PC-9 (cell line): ENCODE data around the gene PRKG1. TPM values are rescaled to one million over a fixed set of nuclear protein-coding genes. Genes with fewer than 3 reads are reported as not detected.

ENCODE experiments used
- BruUV-seq: library from RNA; stranded (reverse); fragments of 400-500 nt; replicated peaks from 2 replicates; lab custom pipeline; 2021; lab: Mats Ljungman, UMichigan
- CTCF ChIA-PET: fragments of 300-600 bp; sonication (Branson Sonifier 250); formaldehyde crosslinking; loops from one replicate; lab custom pipeline; 2022; ENCODE audit warnings: antibody characterized with exemption; lab: Charles Lee
- POLR2A ChIA-PET: fragments of 300-600 bp; sonication (Branson Sonifier 250); formaldehyde crosslinking; loops from one replicate; lab custom pipeline; 2022; ENCODE audit warnings: antibody characterized with exemption; ENCODE audit not compliant: unreplicated experiment; lab: Charles Lee
- DNase-seq, 2 experiments: peaks; one replicate each; pipeline versions ENCODE4 v3.0.0 to v3.0.0-alpha.2; 2015 to 2022; ENCODE audit warnings: mixed read lengths in 1 of 2
- H2AFZ ChIP-seq: fragments of 200-600 bp; sonication (generic); 2 replicates; pipeline ENCODE4 v1.8.1; 2017; ENCODE audit warnings: antibody characterized with exemption
- H3F3A ChIP-seq: fragments of 200-600 bp; sonication (generic); 2 replicates; pipeline ENCODE4 v1.8.1; 2017; ENCODE audit warnings: antibody characterized with exemption, mild to moderate bottlenecking, low read depth; ENCODE audit not compliant: insufficient read depth
- H3K27ac ChIP-seq: fragments of 200-600 bp; sonication (generic); 2 replicates; pipeline ENCODE4 v1.6.1; 2016; ENCODE audit warnings: mixed run types
- H3K27me3 ChIP-seq: fragments of 200-600 bp; sonication (generic); 2 replicates; pipeline ENCODE4 v1.6.1; 2016; ENCODE audit warnings: low read depth, mixed run types; ENCODE audit not compliant: insufficient read depth
- H3K36me3 ChIP-seq: fragments of 200-600 bp; sonication (generic); 2 replicates; pipeline ENCODE4 v1.6.1; 2016; ENCODE audit warnings: low read depth, mixed run types
- H3K4me1 ChIP-seq: fragments of 200-600 bp; sonication (generic); replicated peaks from 2 replicates; pipeline ENCODE4 v1.6.1; 2016; ENCODE audit warnings: mixed run types; ENCODE audit not compliant: insufficient read depth
- H3K4me2 ChIP-seq: fragments of 200-600 bp; sonication (generic); 2 replicates; pipeline ENCODE4 v1.6.1; 2017; ENCODE audit warnings: mixed run types
- H3K4me3 ChIP-seq: fragments of 200-600 bp; sonication (generic); 2 replicates; pipeline ENCODE4 v1.6.1; 2016; ENCODE audit warnings: mixed run types
- H3K79me2 ChIP-seq: fragments of 200-600 bp; sonication (generic); 2 replicates; pipeline ENCODE4 v1.6.1; 2017; ENCODE audit warnings: low read depth, mixed run types
- H3K9me2 ChIP-seq: fragments of 200-600 bp; sonication (generic); 2 replicates; pipeline ENCODE4 v1.8.1; 2017; ENCODE audit warnings: mild to moderate bottlenecking; ENCODE audit not compliant: insufficient read depth
- H3K9me3 ChIP-seq: fragments of 200-600 bp; sonication (generic); 2 replicates; pipeline ENCODE4 v1.8.1; 2016; ENCODE audit warnings: low read depth; ENCODE audit not compliant: insufficient read depth
- H4K20me1 ChIP-seq: fragments of 200-600 bp; sonication (generic); 2 replicates; pipeline ENCODE4 v1.8.1; 2017; ENCODE audit not compliant: insufficient read depth
- CTCF ChIP-seq: fragments of 200-600 bp; sonication (generic); conservative IDR thresholded peaks from 2 replicates; pipeline ENCODE4 v1.6.1; 2017; ENCODE audit warnings: mixed run types, antibody characterized with exemption, mild to moderate bottlenecking, moderate library complexity
- EZH2 ChIP-seq: fragments of 200-600 bp; sonication (generic); IDR thresholded peaks from 2 replicates; pipeline ENCODE4 v1.8.0; 2017; ENCODE audit warnings: antibody characterized with exemption, low read depth
- intact Hi-C: fragments of 100-400 bp; cut with micrococcal nuclease; formaldehyde crosslinking; loops from one replicate; pipeline ENCODE4 v1.10.0; 2022; ENCODE audit not compliant: unreplicated experiment
- total RNA-seq: library from RNA; stranded (reverse); gene quantifications from 2 replicates; pipeline ENCODE4 v1.2.3, GENCODE V29; 2021

Gene PRKG1
- total RNA-seq, 1 experiment from 2014 or later: 0.70 TPM

- H4K20me1 ChIP-seq: no peaks in the 10 kb centered on the region
- H3K4me1 ChIP-seq: peaks cover 2% of the 10 kb centered on the region; the same call in 1 of the 2 replicates
- no peak for DNase-seq
- no peaks in the 10 kb centered on the region for H3F3A ChIP-seq
- H3K9me3 ChIP-seq: peaks cover 12% of the 10 kb centered on the region; the same call in 1 of the 2 replicates
- CTCF ChIA-PET: no interaction called here
- H3K36me3 ChIP-seq: no peaks in the 10 kb centered on the region
- no peaks in the 10 kb centered on the region for H3K9me2 ChIP-seq
- H3K4me3 ChIP-seq: no peak overlapping the region
- H3K79me2 ChIP-seq: no peaks in the 10 kb centered on the region
- H3K27ac ChIP-seq: no peak overlapping the region
- no peak overlapping the region; the same call in 1 of the 2 replicates for H2AFZ ChIP-seq
- no peak overlapping the region for H3K4me2 ChIP-seq
- TF ChIP-seq CTCF: no peak
- TF ChIP-seq EZH2: no peak
- POLR2A ChIA-PET: no interaction called here
- intact Hi-C loops: no loop called here
- BruUV-seq: no TSS peak
- H3K27me3 ChIP-seq: no peaks in the 10 kb centered on the region
Observed at GRCh38 chr10:51838471-51838870, 764.2 kb downstream of the PRKG1 start.

GRCh38 chr10:51843966-51844365, 769.7 kb downstream of the PRKG1 start:
- no TSS peak for BruUV-seq
- 0 out of 2 replicates have a peak, but pooled peaks cover 10% of the 10 kb centered on the region for H3K9me2 ChIP-seq
- no peaks in the 10 kb centered on the region for H3F3A ChIP-seq
- H4K20me1 ChIP-seq: no peaks in the 10 kb centered on the region
- H3K4me3 ChIP-seq: no peak overlapping the region
- no peaks in the 10 kb centered on the region for H3K79me2 ChIP-seq
- TF ChIP-seq CTCF (no peak), EZH2 (no peak)
- DNase-seq: no peak
- H3K27ac ChIP-seq: no peak overlapping the region
- no peaks in the 10 kb centered on the region for H3K9me3 ChIP-seq
- H3K36me3 ChIP-seq: no peaks in the 10 kb centered on the region
- H2AFZ ChIP-seq: no peak overlapping the region
- no peaks in the 10 kb centered on the region for H3K27me3 ChIP-seq
- POLR2A ChIA-PET: no interaction called here
- CTCF ChIA-PET: no interaction called here
- H3K4me2 ChIP-seq: no peak overlapping the region
- H3K4me1 ChIP-seq: no peaks in the 10 kb centered on the region
- intact Hi-C loops: no loop called here

- Histone ChIP-seq H4K20me1 (no peaks in the 10 kb centered on the region), H3K9me3 (no peaks in the 10 kb centered on the region), H3K36me3 (no peaks in the 10 kb centered on the region), H3K27me3 (no peaks in the 10 kb centered on the region), H3K9me2 (0 out of 2 replicates have a peak, but pooled peaks cover 10% of the 10 kb centered on the region), H3K4me2 (no peak overlapping the region), H3K79me2 (no peaks in the 10 kb centered on the region), H2AFZ (no peak overlapping the region), H3K4me3 (no peak overlapping the region), H3F3A (no peaks in the 10 kb centered on the region), H3K4me1 (no peaks in the 10 kb centered on the region), H3K27ac (no peak overlapping the region)
- ChIA-PET POLR2A (no interaction called here), CTCF (no interaction called here)
- TF ChIP-seq EZH2 (no peak), CTCF (no peak)
- DNase-seq: no peak
- intact Hi-C loops: no loop called here
- BruUV-seq: no TSS peak
Observed at GRCh38 chr10:51846856-51847506, 772.7 kb downstream of the PRKG1 start.
